GM18498 (cell line): ENCODE data around the gene PLA2G2A.
"Not testable (repeated sequence)": the region's sequence is repeated elsewhere in the genome, so short reads cannot be mapped to it uniquely, and the experiment has no call there.

ENCODE experiments used
- ATAC-seq: cut with Tn5 transposase; IDR thresholded peaks from one replicate; pipeline ENCODE4 v1.9.1; 2021; ENCODE audit warnings: mild to moderate bottlenecking, moderate library complexity; ENCODE audit not compliant: unreplicated experiment

PLA2G2A gene

GRCh38 chr1:19934336-19934735, 45.1 kb downstream of the PLA2G2A start:
- no peak for ATAC-seq

- ATAC-seq: no peak
Observed at GRCh38 chr1:19932866-19933265, 46.6 kb downstream of the PLA2G2A start.

- ATAC-seq: not testable (repeated sequence)
Observed at GRCh38 chr1:19927130-19927421, 52.3 kb downstream of the PLA2G2A start.

- ATAC-seq: no peak
Observed at GRCh38 chr1:19926296-19927129, 52.9 kb downstream of the PLA2G2A start.
